ENCODE measurements around the gene SLC25A27.

The SLC25A27 gene

GRCh38 chr6:46655803-46656202, 3.0 kb downstream of the SLC25A27 start:
- DNase-seq (ENCODE audit: extremely low spot score), result no peak
- TF ChIP-seq CTCF (IDR thresholded peaks at IDR 0.05; ENCODE audit: control extremely low read depth, extremely low read depth, low read depth, missing control alignments), result peak; percentile 1
- CTCF ChIA-PET, result no interaction called here
- POLR2A ChIA-PET, result no interaction called here

- ChIA-PET POLR2A (no interaction called here), CTCF (interaction anchor here (1.0 to 1.2 kb wide), 2 partner anchors 12 to 17 kb away, joined by 3 to 5 read pairs; no protein-coding TSS in a partner anchor)
Measured at GRCh38 chr6:46657642-46658041, 4.9 kb downstream of the SLC25A27 start.

GRCh38 chr6:46661483-46661882, 8.7 kb downstream of the SLC25A27 start:
- DNase-seq (ENCODE audit: extremely low spot score), result no peak
- CTCF ChIA-PET, result interaction anchor here (1.5 kb wide), 1 partner anchor 13 kb away, joined by 3 read pairs; no protein-coding TSS in a partner anchor
- TF ChIP-seq CTCF (IDR thresholded peaks at IDR 0.05; ENCODE audit: control extremely low read depth, extremely low read depth, low read depth, missing control alignments), result no peak
- POLR2A ChIA-PET, result no interaction called here

More at GRCh38 chr6:46657642-46658041, 4.9 kb downstream of the SLC25A27 start:
- no peak for TF ChIP-seq CTCF (IDR thresholded peaks at IDR 0.05; ENCODE audit: control extremely low read depth, extremely low read depth, low read depth, missing control alignments)
- DNase-seq (ENCODE audit: extremely low spot score), result no peak

GRCh38 chr6:46667377-46667776, 14.6 kb downstream of the SLC25A27 start:
- POLR2A ChIA-PET, result no interaction called here
- CTCF ChIA-PET, result interaction anchor here (1.1 kb wide), 1 partner anchor 26 kb away, joined by 3 read pairs; no protein-coding TSS in a partner anchor
- no peak for TF ChIP-seq CTCF (IDR thresholded peaks at IDR 0.05; ENCODE audit: control extremely low read depth, extremely low read depth, low read depth, missing control alignments)
- DNase-seq (ENCODE audit: extremely low spot score), result no peak

- no peak for TF ChIP-seq CTCF (IDR thresholded peaks at IDR 0.05; ENCODE audit: control extremely low read depth, extremely low read depth, low read depth, missing control alignments)
- DNase-seq (ENCODE audit: extremely low spot score), result no peak
- CTCF ChIA-PET, result interaction anchor here (1.1 kb wide), 2 partner anchors 12 to 16 kb away, joined by 3 read pairs; no protein-coding TSS in a partner anchor
- POLR2A ChIA-PET, result no interaction called here
Measured at GRCh38 chr6:46674410-46674809, 21.6 kb downstream of the SLC25A27 start.

- ChIA-PET POLR2A (no interaction called here), CTCF (no interaction called here)
- no peak for DNase-seq (ENCODE audit: extremely low spot score)
- TF ChIP-seq CTCF (IDR thresholded peaks at IDR 0.05; ENCODE audit: control extremely low read depth, extremely low read depth, low read depth, missing control alignments), result no peak
Measured at GRCh38 chr6:46676604-46677313, 24.0 kb downstream of the SLC25A27 start.

All from GM10248 (cell line).